ENCODE data around the gene SIK3. TPM values are rescaled to one million over a fixed set of nuclear protein-coding genes. Genes with fewer than 3 reads are reported as not detected.

SIK3 gene
- total RNA-seq, 2 donors from 2014 or later = 26.2 to 77.6 TPM

GRCh38 chr11:117091753-117092477, 6.3 kb downstream of the SIK3 start:
- 97% methylated on average over 4 of the region's 4 CpGs for WGBS
- intact Hi-C loops (cut with DNase I) = no loop called here
- no peak overlapping the region for H3K27ac ChIP-seq
- H3K36me3 ChIP-seq = no peaks in the 10 kb centered on the region
- TF ChIP-seq POLR2AphosphoS5 (IDR thresholded peaks at IDR 0.05) (no peak), POLR2A (IDR thresholded peaks at IDR 0.05) (no peak), CTCF (IDR thresholded peaks at IDR 0.05) (no peak)
- no peaks in the 10 kb centered on the region for H3K27me3 ChIP-seq (replicated peaks; ENCODE audit: insufficient read depth)
- no peaks in the 10 kb centered on the region for H3K9me3 ChIP-seq
- no peak for DNase-seq (ENCODE audit: low spot score)
- no peaks in the 10 kb centered on the region for H3K4me1 ChIP-seq (replicated peaks)
- H3K4me3 ChIP-seq = no peak overlapping the region

GRCh38 chr11:117090111-117090706, 8.0 kb downstream of the SIK3 start:
- TF ChIP-seq CTCF (IDR thresholded peaks at IDR 0.05) (no peak), POLR2A (IDR thresholded peaks at IDR 0.05) (no peak), POLR2AphosphoS5 (IDR thresholded peaks at IDR 0.05) (no peak)
- Histone ChIP-seq H3K4me1 (replicated peaks) (no peaks in the 10 kb centered on the region), H3K27me3 (replicated peaks; ENCODE audit: insufficient read depth) (no peaks in the 10 kb centered on the region), H3K36me3 (no peaks in the 10 kb centered on the region), H3K9me3 (no peaks in the 10 kb centered on the region), H3K27ac (no peak overlapping the region), H3K4me3 (no peak overlapping the region)
- no peak for DNase-seq (ENCODE audit: low spot score)
- 76% methylated on average over 5 of the region's 5 CpGs for WGBS
- intact Hi-C loops (cut with DNase I) = no loop called here

GRCh38 chr11:117089685-117090084, 8.5 kb downstream of the SIK3 start:
- Histone ChIP-seq H3K4me3 (no peak overlapping the region), H3K4me1 (replicated peaks) (no peaks in the 10 kb centered on the region), H3K36me3 (no peaks in the 10 kb centered on the region), H3K27me3 (replicated peaks; ENCODE audit: insufficient read depth) (no peaks in the 10 kb centered on the region), H3K27ac (no peak overlapping the region), H3K9me3 (no peaks in the 10 kb centered on the region)
- 69% methylated on average over 7 of the region's 7 CpGs for WGBS
- intact Hi-C loops (cut with DNase I) = no loop called here
- TF ChIP-seq POLR2AphosphoS5 (IDR thresholded peaks at IDR 0.05) = no peak
- TF ChIP-seq POLR2A (IDR thresholded peaks at IDR 0.05) = no peak
- TF ChIP-seq CTCF (IDR thresholded peaks at IDR 0.05) = no peak
- DNase-seq (ENCODE audit: low spot score) = no peak

GRCh38 chr11:117087446-117087845, 10.8 kb downstream of the SIK3 start:
- H3K4me1 ChIP-seq (replicated peaks) = no peaks in the 10 kb centered on the region

More at GRCh38 chr11:117087446-117087845, 10.8 kb downstream of the SIK3 start:
- no peak for TF ChIP-seq POLR2AphosphoS5 (IDR thresholded peaks at IDR 0.05)
- TF ChIP-seq POLR2A (IDR thresholded peaks at IDR 0.05) = no peak
- no peak for TF ChIP-seq CTCF (IDR thresholded peaks at IDR 0.05)
- Histone ChIP-seq H3K27me3 (replicated peaks; ENCODE audit: insufficient read depth) (no peaks in the 10 kb centered on the region), H3K4me3 (no peak overlapping the region), H3K9me3 (no peaks in the 10 kb centered on the region), H3K27ac (no peak overlapping the region), H3K36me3 (no peaks in the 10 kb centered on the region)
- DNase-seq (ENCODE audit: low spot score) = no peak
- 88% methylated on average over 3 of the region's 3 CpGs for WGBS
- intact Hi-C loops (cut with DNase I) = no loop called here

All from prostate gland (tissue), 2 donors.